Type B pancreatic cell (in vitro differentiated cells): Measurements from ENCODE around the gene TEDC1. TPM values are rescaled to one million over a fixed set of nuclear protein-coding genes. Genes with fewer than 3 reads are reported as not detected.

Experiments used
- DNase-seq: peaks from one replicate; pipeline ENCODE4 v3.0.0; 2021; ENCODE audit warnings: mixed read lengths; ENCODE audit not compliant: unreplicated experiment; ENCODE audit errors: extremely low spot score
- H3K27ac Mint-ChIP-seq: 2 replicates; pipeline ENCODE4 v1.8.0; 2021; ENCODE audit warnings: mild to moderate bottlenecking, mixed read lengths
- H3K27me3 Mint-ChIP-seq: 2 replicates; pipeline ENCODE4 v1.8.0; 2021; ENCODE audit warnings: mixed read lengths
- H3K36me3 Mint-ChIP-seq: 2 replicates; pipeline ENCODE4 v1.8.0; 2021; ENCODE audit warnings: mixed read lengths
- H3K4me1 Mint-ChIP-seq: one replicate; pipeline ENCODE4 v1.8.0; 2021; ENCODE audit warnings: mixed read lengths; ENCODE audit not compliant: unreplicated experiment
- H3K4me3 Mint-ChIP-seq: 2 replicates; pipeline ENCODE4 v1.8.0; 2021; ENCODE audit warnings: mild to moderate bottlenecking, mixed read lengths
- H3K9me3 Mint-ChIP-seq: 2 replicates; pipeline ENCODE4 v1.8.0; 2021; ENCODE audit warnings: mixed read lengths
- CTCF ChIP-seq: fragments of 200-600 bp; sonication (generic); conservative IDR thresholded peaks from 2 replicates; pipeline ENCODE4 v1.5.0; 2021; ENCODE audit warnings: antibody characterized with exemption, mild to moderate bottlenecking
- total RNA-seq: library from RNA; stranded (reverse); gene quantifications from 2 replicates; pipeline ENCODE4 v1.2.1, GENCODE V29; 2021; ENCODE audit warnings: low replicate concordance

Gene TEDC1
- total RNA-seq, 1 donor from 2014 or later = 22.1 TPM

GRCh38 chr14:105529319-105529568, 38.2 kb downstream of the TEDC1 start:
- Mint-ChIP-seq H3K27me3 (peaks cover 20% of the 10 kb centered on the region), H3K4me3 (no peak overlapping the region)

GRCh38 chr14:105529569-105530284, 38.7 kb downstream of the TEDC1 start:
- H3K9me3 Mint-ChIP-seq = no peaks in the 10 kb centered on the region
- peaks cover 16% of the 10 kb centered on the region for H3K27me3 Mint-ChIP-seq
- no peaks in the 10 kb centered on the region for H3K36me3 Mint-ChIP-seq
- H3K4me3 Mint-ChIP-seq = no peak overlapping the region
- no peaks in the 10 kb centered on the region for H3K4me1 Mint-ChIP-seq
- no peak overlapping the region for H3K27ac Mint-ChIP-seq
- DNase-seq = no peak
- no peak for TF ChIP-seq CTCF

More at GRCh38 chr14:105529319-105529568, 38.2 kb downstream of the TEDC1 start:
- no peak for DNase-seq
- no peaks in the 10 kb centered on the region for H3K9me3 Mint-ChIP-seq
- H3K4me1 Mint-ChIP-seq = no peaks in the 10 kb centered on the region
- TF ChIP-seq CTCF = no peak
- H3K27ac Mint-ChIP-seq = no peak overlapping the region
- H3K36me3 Mint-ChIP-seq = no peaks in the 10 kb centered on the region

- Mint-ChIP-seq H3K9me3 (no peaks in the 10 kb centered on the region), H3K27me3 (peaks cover 12% of the 10 kb centered on the region), H3K36me3 (no peaks in the 10 kb centered on the region)
Measured at GRCh38 chr14:105530285-105531087, 39.4 kb downstream of the TEDC1 start.

GRCh38 chr14:105531088-105531893, 40.2 kb downstream of the TEDC1 start:
- no peak for DNase-seq
- Mint-ChIP-seq H3K4me1 (no peaks in the 10 kb centered on the region), H3K4me3 (no peak overlapping the region), H3K9me3 (no peaks in the 10 kb centered on the region), H3K36me3 (no peaks in the 10 kb centered on the region), H3K27me3 (peaks cover 8% of the 10 kb centered on the region), H3K27ac (no peak overlapping the region)
- no peak for TF ChIP-seq CTCF

More at GRCh38 chr14:105530285-105531087, 39.4 kb downstream of the TEDC1 start:
- Mint-ChIP-seq H3K4me1 (no peaks in the 10 kb centered on the region), H3K27ac (no peak overlapping the region), H3K4me3 (no peak overlapping the region)
- no peak for TF ChIP-seq CTCF
- DNase-seq = no peak

GRCh38 chr14:105531894-105532623, 41.0 kb downstream of the TEDC1 start:
- no peak overlapping the region for H3K4me3 Mint-ChIP-seq
- TF ChIP-seq CTCF = no peak
- H3K4me1 Mint-ChIP-seq = no peaks in the 10 kb centered on the region
- H3K27ac Mint-ChIP-seq = no peak overlapping the region
- H3K27me3 Mint-ChIP-seq = peaks cover 11% of the 10 kb centered on the region
- no peak for DNase-seq
- no peaks in the 10 kb centered on the region for H3K9me3 Mint-ChIP-seq
- H3K36me3 Mint-ChIP-seq = no peaks in the 10 kb centered on the region
